Mucosa of rectum (tissue), 2 donors: ENCODE measurements around the gene ATN1.

Experiments used
- H3K27ac ChIP-seq, 2 donors: one replicate each; pipeline ENCODE4 v1.7.0; 2013; ENCODE audit warnings: inconsistent platforms in 2 of 2, low read depth in 2 of 2, low read length in 2 of 2
- H3K27me3 ChIP-seq, 2 donors: one replicate each; pipeline ENCODE4 v1.7.0; 2013; ENCODE audit warnings: low read length in 2 of 2; ENCODE audit not compliant: control insufficient read depth in 2 of 2, insufficient read depth in 2 of 2
- H3K36me3 ChIP-seq, 2 donors: one replicate each; pipeline ENCODE4 v1.7.0; 2013; ENCODE audit warnings: low read length in 2 of 2; ENCODE audit not compliant: control insufficient read depth in 2 of 2, insufficient read depth in 2 of 2
- H3K4me1 ChIP-seq, 2 donors: one replicate each; pipeline ENCODE4 v1.7.0; 2013; ENCODE audit warnings: low read length in 2 of 2, mild to moderate bottlenecking in 1 of 2; ENCODE audit not compliant: control insufficient read depth in 2 of 2, insufficient read depth in 2 of 2
- H3K4me3 ChIP-seq, 2 donors: one replicate each; pipeline ENCODE4 v1.7.0; 2013; ENCODE audit warnings: low read length in 2 of 2
- H3K9ac ChIP-seq, 2 donors: one replicate each; pipeline ENCODE4 v1.7.0; 2013; ENCODE audit warnings: low read length in 2 of 2, low read depth in 1 of 2, mild to moderate bottlenecking in 1 of 2
- H3K9me3 ChIP-seq, 2 donors: one replicate each; pipeline ENCODE4 v1.7.0; 2013; ENCODE audit warnings: low read length in 2 of 2; ENCODE audit not compliant: control insufficient read depth in 2 of 2
- donor health status: healthy.
- donor health status: Normal muscosa, but diverticular disease.

ATN1 gene

DNA sequence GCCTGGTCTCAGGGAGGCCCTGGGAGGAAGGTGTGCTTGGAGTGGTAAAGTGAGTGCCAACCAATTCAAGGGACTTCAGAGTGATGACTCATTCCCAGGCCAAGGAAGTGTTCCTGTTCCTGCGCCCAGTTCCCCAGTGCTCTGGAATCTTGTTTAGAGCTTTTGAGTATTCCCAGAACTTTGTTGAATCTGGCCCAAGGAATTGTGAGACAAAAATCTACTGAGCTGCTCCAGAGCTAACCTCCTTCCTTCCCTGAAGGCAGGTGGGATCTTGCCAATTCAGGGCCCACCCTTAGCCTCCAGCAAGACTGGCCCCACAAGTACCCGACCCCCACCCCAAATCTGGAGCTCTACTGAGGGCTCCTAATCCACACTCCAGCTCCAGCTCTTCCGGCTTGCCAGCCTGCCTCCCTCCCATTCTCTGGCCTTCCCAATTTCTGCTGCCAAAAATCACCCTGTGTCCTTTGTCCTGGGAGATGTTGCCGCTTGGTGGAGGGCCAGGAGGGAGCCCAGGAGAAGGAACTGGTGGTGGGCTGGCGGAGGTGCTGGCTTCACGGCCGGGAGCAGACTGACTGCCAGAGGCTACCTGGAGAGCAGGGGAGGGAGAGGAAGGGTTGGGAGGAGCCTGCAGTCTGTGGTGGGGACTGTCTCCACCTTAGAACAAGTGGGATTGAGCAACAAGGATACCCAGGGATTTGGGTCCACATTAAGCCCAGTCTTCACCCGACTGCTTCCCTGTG lies 2.0 kb upstream of the ATN1 start:
- H3K9me3 ChIP-seq: no peaks in the 10 kb centered on the region
- peak overlapping the region; percentile 13 to 61 for H3K4me3 ChIP-seq
- no peaks in the 10 kb centered on the region for H3K36me3 ChIP-seq
- peak overlapping the region; percentile 82 to 91 for H3K27ac ChIP-seq
- H3K4me1 ChIP-seq: peaks cover 45 to 54% of the 10 kb centered on the region in 2 donors
- H3K9ac ChIP-seq: peak overlapping the region; percentile 67 to 76
- no peaks in the 10 kb centered on the region for H3K27me3 ChIP-seq

- peak overlapping the region; percentile 80 to 83 for H3K27ac ChIP-seq
- peaks cover 46 to 53% of the 10 kb centered on the region in 2 donors for H3K4me1 ChIP-seq
- H3K36me3 ChIP-seq: no peaks in the 10 kb centered on the region
Observed at GRCh38 chr12:6928022-6928702, 403 bp downstream of the ATN1 start.

DNA sequence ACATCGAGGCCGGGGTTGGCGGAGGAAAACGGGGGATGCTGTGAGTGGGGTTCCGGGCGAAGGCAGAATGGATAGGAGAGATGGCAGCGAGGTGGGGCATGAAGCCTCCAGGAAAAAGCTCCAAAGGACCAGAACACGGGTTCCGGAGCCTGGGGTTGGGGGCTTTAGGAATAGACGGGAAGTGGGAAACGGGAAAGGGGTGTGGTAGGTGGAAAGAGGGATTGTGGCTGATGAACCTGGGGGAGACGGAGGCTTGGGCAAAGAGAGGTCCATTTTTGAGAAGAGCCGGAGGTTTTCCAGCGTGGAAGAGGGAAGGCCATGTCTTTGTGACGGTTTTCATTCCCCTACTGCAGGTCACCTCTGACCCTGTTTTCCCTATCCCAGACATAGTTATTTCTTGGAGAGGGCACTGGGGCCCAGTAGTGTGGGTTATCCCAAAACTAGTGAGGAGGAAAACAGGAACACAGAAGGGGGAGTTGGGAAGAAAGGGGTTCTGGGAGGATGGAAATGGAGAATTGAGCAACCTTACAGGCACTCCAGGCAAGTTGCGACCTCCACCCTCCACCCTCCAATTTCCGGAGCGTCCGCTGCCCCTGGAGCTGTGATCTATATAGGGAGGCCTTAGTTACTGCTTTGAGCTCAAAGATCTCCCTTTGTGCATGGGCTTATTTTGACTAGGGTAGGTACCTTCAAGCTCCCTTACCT lies 1.1 kb downstream of the ATN1 start:
- no peaks in the 10 kb centered on the region for H3K9me3 ChIP-seq
- H3K4me1 ChIP-seq: peaks cover 49 to 53% of the 10 kb centered on the region in 2 donors
- peak overlapping the region; percentile 80 to 83 for H3K27ac ChIP-seq
- peak overlapping the region; percentile 71 to 84 for H3K9ac ChIP-seq
- H3K4me3 ChIP-seq: peak overlapping the region; percentile 81 to 88
- H3K36me3 ChIP-seq: peaks cover 0 to 6% of the 10 kb centered on the region in 2 donors
- H3K27me3 ChIP-seq: no peaks in the 10 kb centered on the region

More at GRCh38 chr12:6928022-6928702, 403 bp downstream of the ATN1 start:
- peak overlapping the region; percentile 81 to 88 for H3K4me3 ChIP-seq
- peak overlapping the region; percentile 71 to 84 for H3K9ac ChIP-seq
- H3K27me3 ChIP-seq: no peaks in the 10 kb centered on the region
- H3K9me3 ChIP-seq: no peaks in the 10 kb centered on the region

- Histone ChIP-seq H3K36me3 (peaks cover 0 to 15% of the 10 kb centered on the region in 2 donors), H3K27ac (peak overlapping the region; percentile 80 to 83), H3K9ac (peak overlapping the region; percentile 71 to 84), H3K4me1 (peaks cover 43 to 52% of the 10 kb centered on the region in 2 donors), H3K27me3 (no peaks in the 10 kb centered on the region), H3K4me3 (peak overlapping the region; percentile 81 to 88), H3K9me3 (no peaks in the 10 kb centered on the region)
Observed at GRCh38 chr12:6929466-6930452, 2.0 kb downstream of the ATN1 start.

GRCh38 chr12:6932766-6933165 lies 5.0 kb downstream of the ATN1 start:
- H3K4me3 ChIP-seq: no peak overlapping the region
- H3K4me1 ChIP-seq: peaks cover 29 to 38% of the 10 kb centered on the region in 2 donors
- H3K9ac ChIP-seq: no peak overlapping the region
- H3K9me3 ChIP-seq: no peaks in the 10 kb centered on the region
- H3K27me3 ChIP-seq: no peaks in the 10 kb centered on the region
- peaks cover 0 to 27% of the 10 kb centered on the region in 2 donors for H3K36me3 ChIP-seq
- no peak overlapping the region for H3K27ac ChIP-seq

GRCh38 chr12:6934110-6934509 lies 6.4 kb downstream of the ATN1 start:
- Histone ChIP-seq H3K36me3 (peaks cover 0 to 27% of the 10 kb centered on the region in 2 donors), H3K27me3 (no peaks in the 10 kb centered on the region), H3K4me3 (peak overlapping the region in 1 of 2 donors; percentile 26), H3K27ac (peak overlapping the region; percentile 36 to 43), H3K4me1 (peaks cover 34 to 39% of the 10 kb centered on the region in 2 donors), H3K9me3 (no peaks in the 10 kb centered on the region), H3K9ac (no peak overlapping the region)

DNA sequence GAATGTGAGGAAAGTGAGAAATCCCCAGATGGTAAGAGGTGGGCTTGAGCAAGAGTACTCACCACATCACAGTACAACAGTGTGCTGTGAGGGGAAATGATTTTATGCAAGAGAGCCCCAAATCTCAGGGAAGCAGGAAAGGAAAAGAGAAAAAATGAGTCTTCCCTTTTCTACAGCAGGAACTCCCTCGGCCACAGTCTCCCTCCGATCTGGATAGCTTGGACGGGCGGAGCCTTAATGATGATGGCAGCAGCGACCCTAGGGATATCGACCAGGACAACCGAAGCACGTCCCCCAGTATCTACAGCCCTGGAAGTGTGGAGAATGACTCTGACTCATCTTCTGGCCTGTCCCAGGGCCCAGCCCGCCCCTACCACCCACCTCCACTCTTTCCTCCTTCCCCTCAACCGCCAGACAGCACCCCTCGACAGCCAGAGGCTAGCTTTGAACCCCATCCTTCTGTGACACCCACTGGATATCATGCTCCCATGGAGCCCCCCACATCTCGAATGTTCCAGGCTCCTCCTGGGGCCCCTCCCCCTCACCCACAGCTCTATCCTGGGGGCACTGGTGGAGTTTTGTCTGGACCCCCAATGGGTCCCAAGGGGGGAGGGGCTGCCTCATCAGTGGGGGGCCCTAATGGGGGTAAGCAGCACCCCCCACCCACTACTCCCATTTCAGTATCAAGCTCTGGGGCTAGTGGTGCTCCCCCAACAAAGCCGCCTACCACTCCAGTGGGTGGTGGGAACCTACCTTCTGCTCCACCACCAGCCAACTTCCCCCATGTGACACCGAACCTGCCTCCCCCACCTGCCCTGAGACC lies 7.8 kb downstream of the ATN1 start:
- Histone ChIP-seq H3K36me3 (peaks cover 1 to 30% of the 10 kb centered on the region in 2 donors), H3K4me3 (no peak overlapping the region), H3K27ac (no peak overlapping the region), H3K4me1 (peaks cover 23 to 28% of the 10 kb centered on the region in 2 donors), H3K9me3 (no peaks in the 10 kb centered on the region), H3K27me3 (no peaks in the 10 kb centered on the region), H3K9ac (no peak overlapping the region)

DNA sequence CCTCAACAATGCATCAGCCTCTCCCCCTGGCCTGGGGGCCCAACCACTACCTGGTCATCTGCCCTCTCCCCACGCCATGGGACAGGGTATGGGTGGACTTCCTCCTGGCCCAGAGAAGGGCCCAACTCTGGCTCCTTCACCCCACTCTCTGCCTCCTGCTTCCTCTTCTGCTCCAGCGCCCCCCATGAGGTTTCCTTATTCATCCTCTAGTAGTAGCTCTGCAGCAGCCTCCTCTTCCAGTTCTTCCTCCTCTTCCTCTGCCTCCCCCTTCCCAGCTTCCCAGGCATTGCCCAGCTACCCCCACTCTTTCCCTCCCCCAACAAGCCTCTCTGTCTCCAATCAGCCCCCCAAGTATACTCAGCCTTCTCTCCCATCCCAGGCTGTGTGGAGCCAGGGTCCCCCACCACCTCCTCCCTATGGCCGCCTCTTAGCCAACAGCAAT lies 8.5 kb downstream of the ATN1 start:
- peaks cover 6 to 34% of the 10 kb centered on the region in 2 donors for H3K36me3 ChIP-seq
- H3K9me3 ChIP-seq: no peaks in the 10 kb centered on the region
- no peak overlapping the region for H3K9ac ChIP-seq
- peaks cover 20 to 28% of the 10 kb centered on the region in 2 donors for H3K4me1 ChIP-seq
- H3K4me3 ChIP-seq: no peak overlapping the region
- H3K27me3 ChIP-seq: no peaks in the 10 kb centered on the region
- H3K27ac ChIP-seq: no peak overlapping the region
